Smooth muscle cell (in vitro differentiated cells): ENCODE results near the gene MAP2K6. TPM values are rescaled to one million over a fixed set of nuclear protein-coding genes. Genes with fewer than 3 reads are reported as not detected.

ENCODE experiments used
- DNase-seq: peaks from one replicate; lab custom pipeline; 2025; ENCODE audit not compliant: unreplicated experiment; lab: John Stamatoyannopoulos, UW
- H2AFZ ChIP-seq: fragments of 200-600 bp; sonication (generic); 2 replicates; pipeline ENCODE4 v1.6.0; 2016; ENCODE audit warnings: antibody characterized with exemption, low read depth, mild to moderate bottlenecking
- H3F3A ChIP-seq: fragments of 200-600 bp; sonication (generic); 2 replicates; pipeline ENCODE4 v1.6.0; 2017; ENCODE audit warnings: antibody characterized with exemption, low read depth
- H3K27ac ChIP-seq: fragments of 200-600 bp; sonication (generic); 2 replicates; pipeline ENCODE4 v1.5.1; 2016; ENCODE audit warnings: low read depth, mild to moderate bottlenecking
- H3K27me3 ChIP-seq: fragments of 200-600 bp; sonication (generic); 2 replicates; pipeline ENCODE4 v1.6.1; 2016; ENCODE audit warnings: low read depth, mild to moderate bottlenecking
- H3K36me3 ChIP-seq: fragments of 200-600 bp; sonication (generic); 2 replicates; pipeline ENCODE4 v1.5.1; 2016; ENCODE audit warnings: low read depth
- H3K4me1 ChIP-seq: fragments of 200-600 bp; sonication (generic); 2 replicates; pipeline ENCODE4 v1.5.1; 2016; ENCODE audit warnings: low read depth
- H3K4me2 ChIP-seq: fragments of 200-600 bp; sonication (generic); 2 replicates; pipeline ENCODE4 v1.6.0; 2016; ENCODE audit warnings: mild to moderate bottlenecking
- H3K4me3 ChIP-seq: fragments of 200-600 bp; sonication (generic); 2 replicates; pipeline ENCODE4 v1.5.1; 2016; ENCODE audit warnings: mild to moderate bottlenecking
- H3K79me2 ChIP-seq: fragments of 200-600 bp; sonication (generic); 2 replicates; pipeline ENCODE4 v1.6.0; 2016; ENCODE audit warnings: low read depth, mild to moderate bottlenecking
- H3K9ac ChIP-seq: fragments of 200-600 bp; sonication (generic); 2 replicates; pipeline ENCODE4 v1.6.0; 2016; ENCODE audit warnings: low read depth
- H3K9me3 ChIP-seq: fragments of 200-600 bp; sonication (generic); replicated peaks from 2 replicates; pipeline ENCODE4 v1.5.1; 2016; ENCODE audit warnings: low read depth
- H4K20me1 ChIP-seq: fragments of 200-600 bp; sonication (generic); 2 replicates; pipeline ENCODE4 v1.6.0; 2016; ENCODE audit warnings: low read depth
- WGBS: methylation state at CpG from one replicate; pipeline ENCODE4 v1.1.7; 2016; ENCODE audit warnings: low lambda C conversion rate; 5-methylcytosine and 5-hydroxymethylcytosine counted together
- polyA plus RNA-seq: library from polyadenylated mRNA; unstranded; fragments of >200 nt; fragmentation: Nextera tagmentation; extraction: Ambion mirVana; gene quantifications from 2 replicates; pipeline ENCODE4 v1.2.1, GENCODE V29; 2016
- total RNA-seq: library from RNA; depleted of rRNA; stranded (reverse); fragments of >200 nt; gene quantifications from 2 replicates; pipeline ENCODE4 v1.2.3, GENCODE V29; 2014
- TF ChIP-seq, protein P1 (sequence below): fragments of 200-600 bp; sonication (generic); IDR thresholded peaks from 2 replicates; pipeline ENCODE4 v1.5.1; 2017; ENCODE audit warnings: borderline replicate concordance, mild to moderate bottlenecking, antibody characterized with exemption; ENCODE audit not compliant: insufficient read depth, poor library complexity, severe bottlenecking

The MAP2K6 gene
- total and polyA plus RNA-seq, 2 experiments from 2014 or later = 5.0 to 8.1 TPM

DNA sequence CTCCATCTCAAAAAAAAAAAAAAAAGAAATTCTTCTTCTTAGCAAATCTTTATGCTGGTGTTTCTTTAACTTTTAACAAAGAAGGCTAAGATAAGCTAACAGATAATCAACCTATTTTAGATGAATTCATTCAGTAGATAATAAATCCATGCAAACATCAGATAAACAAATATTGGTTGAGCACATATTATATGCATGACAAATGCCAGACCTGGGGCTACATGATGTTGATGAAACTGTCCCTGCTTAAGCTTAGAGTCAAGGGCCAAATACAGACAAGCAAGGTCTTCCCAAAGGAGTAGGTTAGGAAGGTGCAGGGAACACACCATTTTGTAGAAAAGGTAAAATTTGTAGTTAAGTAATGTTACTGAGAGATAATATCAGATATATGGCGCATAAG is 6.7 kb upstream of the MAP2K6 start:
- H3K9ac ChIP-seq = no peak overlapping the region
- H3K9me3 ChIP-seq = no peaks in the 10 kb centered on the region
- no peak overlapping the region for H3K27ac ChIP-seq
- TF ChIP-seq, protein P1, sequence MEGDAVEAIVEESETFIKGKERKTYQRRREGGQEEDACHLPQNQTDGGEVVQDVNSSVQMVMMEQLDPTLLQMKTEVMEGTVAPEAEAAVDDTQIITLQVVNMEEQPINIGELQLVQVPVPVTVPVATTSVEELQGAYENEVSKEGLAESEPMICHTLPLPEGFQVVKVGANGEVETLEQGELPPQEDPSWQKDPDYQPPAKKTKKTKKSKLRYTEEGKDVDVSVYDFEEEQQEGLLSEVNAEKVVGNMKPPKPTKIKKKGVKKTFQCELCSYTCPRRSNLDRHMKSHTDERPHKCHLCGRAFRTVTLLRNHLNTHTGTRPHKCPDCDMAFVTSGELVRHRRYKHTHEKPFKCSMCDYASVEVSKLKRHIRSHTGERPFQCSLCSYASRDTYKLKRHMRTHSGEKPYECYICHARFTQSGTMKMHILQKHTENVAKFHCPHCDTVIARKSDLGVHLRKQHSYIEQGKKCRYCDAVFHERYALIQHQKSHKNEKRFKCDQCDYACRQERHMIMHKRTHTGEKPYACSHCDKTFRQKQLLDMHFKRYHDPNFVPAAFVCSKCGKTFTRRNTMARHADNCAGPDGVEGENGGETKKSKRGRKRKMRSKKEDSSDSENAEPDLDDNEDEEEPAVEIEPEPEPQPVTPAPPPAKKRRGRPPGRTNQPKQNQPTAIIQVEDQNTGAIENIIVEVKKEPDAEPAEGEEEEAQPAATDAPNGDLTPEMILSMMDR = no peak
- H3F3A ChIP-seq = no peaks in the 10 kb centered on the region
- no peak overlapping the region for H3K4me2 ChIP-seq
- H3K4me3 ChIP-seq = no peak overlapping the region
- H2AFZ ChIP-seq = no peak overlapping the region
- no peaks in the 10 kb centered on the region for H4K20me1 ChIP-seq
- H3K36me3 ChIP-seq = no peaks in the 10 kb centered on the region
- peaks cover 11% of the 10 kb centered on the region for H3K4me1 ChIP-seq
- no peak for DNase-seq
- no peaks in the 10 kb centered on the region for H3K79me2 ChIP-seq
- no peaks in the 10 kb centered on the region for H3K27me3 ChIP-seq
- 97% methylated on average over 1 of the region's 1 CpG for WGBS

DNA sequence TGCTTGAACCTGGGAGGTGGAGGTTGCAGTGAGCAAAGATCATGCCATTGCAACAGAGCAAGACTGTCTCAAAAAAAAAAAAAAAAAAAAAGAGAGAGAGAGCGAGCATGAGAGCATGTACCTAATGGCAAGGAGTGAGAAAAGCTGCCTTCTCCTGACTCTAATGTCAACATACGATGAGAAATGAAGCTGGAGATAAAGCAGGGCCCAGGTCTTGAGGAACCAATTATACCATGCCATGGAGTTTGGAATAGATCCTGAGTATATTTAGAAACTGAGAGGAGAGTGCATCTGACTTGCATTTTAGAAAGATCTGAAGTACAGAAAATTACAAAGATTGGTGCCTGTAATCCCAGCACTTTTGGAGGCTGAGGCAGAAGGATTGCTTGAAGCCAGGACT is 3.8 kb upstream of the MAP2K6 start:
- no peaks in the 10 kb centered on the region for H3K36me3 ChIP-seq
- no peaks in the 10 kb centered on the region for H3K9me3 ChIP-seq
- H2AFZ ChIP-seq = no peak overlapping the region
- H3K27me3 ChIP-seq = no peaks in the 10 kb centered on the region
- H3F3A ChIP-seq = peaks cover 7% of the 10 kb centered on the region
- 94% methylated on average over 2 of the region's 2 CpGs for WGBS
- no peak for DNase-seq
- H3K79me2 ChIP-seq = no peaks in the 10 kb centered on the region
- peaks cover 20% of the 10 kb centered on the region for H3K4me1 ChIP-seq
- TF ChIP-seq, protein P1 = no peak
- no peak overlapping the region for H3K9ac ChIP-seq
- H3K4me3 ChIP-seq = no peak overlapping the region
- H3K4me2 ChIP-seq = no peak overlapping the region
- no peak overlapping the region for H3K27ac ChIP-seq
- H4K20me1 ChIP-seq = no peaks in the 10 kb centered on the region

DNA sequence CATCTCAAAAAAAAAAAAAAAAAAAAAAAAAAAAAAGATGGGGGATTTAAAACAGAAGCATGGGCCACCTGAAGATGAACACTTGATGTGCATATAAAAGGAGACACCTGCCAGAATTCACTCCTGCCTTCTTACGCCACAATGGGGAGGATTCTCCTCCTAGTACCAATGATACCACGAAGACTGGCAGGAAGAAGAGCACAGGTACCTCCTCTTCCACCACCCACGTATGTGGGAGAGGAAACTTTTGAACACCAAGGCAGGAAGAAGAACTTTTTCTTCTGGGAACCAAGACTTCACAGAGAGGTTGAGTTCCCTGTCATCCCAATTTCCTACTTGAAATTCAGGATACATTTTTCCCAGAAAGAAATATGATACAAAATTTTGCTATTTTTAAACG is 2.7 kb upstream of the MAP2K6 start:
- no peaks in the 10 kb centered on the region for H4K20me1 ChIP-seq
- H3K9ac ChIP-seq = no peak overlapping the region
- H3K36me3 ChIP-seq = no peaks in the 10 kb centered on the region
- H2AFZ ChIP-seq = no peak overlapping the region
- 88% methylated on average over 4 of the region's 4 CpGs for WGBS
- H3F3A ChIP-seq = peaks cover 7% of the 10 kb centered on the region
- no peak for DNase-seq
- no peak overlapping the region for H3K4me3 ChIP-seq
- H3K79me2 ChIP-seq = no peaks in the 10 kb centered on the region
- no peak overlapping the region for H3K4me2 ChIP-seq
- TF ChIP-seq, protein P1 = no peak
- H3K9me3 ChIP-seq = no peaks in the 10 kb centered on the region
- no peak overlapping the region for H3K27ac ChIP-seq
- no peaks in the 10 kb centered on the region for H3K27me3 ChIP-seq
- peaks cover 27% of the 10 kb centered on the region for H3K4me1 ChIP-seq

DNA sequence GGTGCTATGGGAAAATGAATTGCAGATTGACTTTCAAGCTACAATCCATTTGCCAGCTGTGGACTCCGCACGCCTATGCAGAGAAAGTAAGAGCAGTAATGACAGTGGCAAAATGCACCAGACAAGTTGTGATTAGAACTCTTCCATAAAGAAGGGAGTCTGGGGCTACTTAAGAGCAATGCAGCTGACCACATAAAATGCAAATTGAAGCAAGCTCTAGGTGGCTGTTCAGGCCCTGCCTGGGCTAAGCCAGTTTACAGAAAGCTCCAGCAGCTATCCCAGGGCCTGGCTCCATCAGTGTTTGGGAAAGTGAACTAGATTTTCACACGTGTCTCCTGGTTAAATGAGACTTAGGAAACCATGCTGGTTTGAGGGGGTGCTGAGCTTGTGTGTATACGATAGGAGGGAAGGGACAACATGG is 2.2 kb upstream of the MAP2K6 start:
- Histone ChIP-seq H3K27ac (no peak overlapping the region), H3K9ac (no peak overlapping the region), H4K20me1 (no peaks in the 10 kb centered on the region), H3K36me3 (no peaks in the 10 kb centered on the region), H3K4me1 (peaks cover 32% of the 10 kb centered on the region), H3K79me2 (no peaks in the 10 kb centered on the region), H3K4me2 (no peak overlapping the region), H3F3A (peaks cover 7% of the 10 kb centered on the region), H2AFZ (no peak overlapping the region), H3K4me3 (no peak overlapping the region), H3K27me3 (no peaks in the 10 kb centered on the region), H3K9me3 (no peaks in the 10 kb centered on the region)
- 75% methylated on average over 4 of the region's 4 CpGs for WGBS
- TF ChIP-seq, protein P1 = no peak
- DNase-seq = no peak
